ENCODE data around the gene ADAP2.

- TF ChIP-seq CTCF (IDR thresholded peaks at IDR 0.05) (peak in 1 of 5 experiments; percentile 27), POLR2A (IDR thresholded peaks at IDR 0.05) (no peak)
Measured at GRCh38 chr17:30906101-30906911, 15.4 kb upstream of the ADAP2 start, which contains the start of gene TEFM.
